ENCODE measurements around the gene SEM1. TPM values are rescaled to one million over a fixed set of nuclear protein-coding genes. Genes with fewer than 3 reads are reported as not detected.
"Not testable (repeated sequence)": the region's sequence is repeated elsewhere in the genome, so short reads cannot be mapped to it uniquely, and the experiment has no call there.

The SEM1 gene
- total RNA-seq, 1 donor from 2014 or later, result 17.2 TPM

- Histone ChIP-seq H3K4me1 (peaks cover 20% of the 10 kb centered on the region), H3K27me3 (no peaks in the 10 kb centered on the region), H3K36me3 (no peaks in the 10 kb centered on the region), H3K9me3 (no peaks in the 10 kb centered on the region), H3K4me3 (no peak overlapping the region), H3K27ac (no peak overlapping the region)
- intact Hi-C loops (cut with DNase I), result no loop called here
- TF ChIP-seq POLR2A (IDR thresholded peaks at IDR 0.05), result no peak
- TF ChIP-seq POLR2AphosphoS5 (IDR thresholded peaks at IDR 0.05; ENCODE audit: insufficient read depth in 1 of 2, low read depth in 1 of 2), result no peak
- TF ChIP-seq, protein P1, sequence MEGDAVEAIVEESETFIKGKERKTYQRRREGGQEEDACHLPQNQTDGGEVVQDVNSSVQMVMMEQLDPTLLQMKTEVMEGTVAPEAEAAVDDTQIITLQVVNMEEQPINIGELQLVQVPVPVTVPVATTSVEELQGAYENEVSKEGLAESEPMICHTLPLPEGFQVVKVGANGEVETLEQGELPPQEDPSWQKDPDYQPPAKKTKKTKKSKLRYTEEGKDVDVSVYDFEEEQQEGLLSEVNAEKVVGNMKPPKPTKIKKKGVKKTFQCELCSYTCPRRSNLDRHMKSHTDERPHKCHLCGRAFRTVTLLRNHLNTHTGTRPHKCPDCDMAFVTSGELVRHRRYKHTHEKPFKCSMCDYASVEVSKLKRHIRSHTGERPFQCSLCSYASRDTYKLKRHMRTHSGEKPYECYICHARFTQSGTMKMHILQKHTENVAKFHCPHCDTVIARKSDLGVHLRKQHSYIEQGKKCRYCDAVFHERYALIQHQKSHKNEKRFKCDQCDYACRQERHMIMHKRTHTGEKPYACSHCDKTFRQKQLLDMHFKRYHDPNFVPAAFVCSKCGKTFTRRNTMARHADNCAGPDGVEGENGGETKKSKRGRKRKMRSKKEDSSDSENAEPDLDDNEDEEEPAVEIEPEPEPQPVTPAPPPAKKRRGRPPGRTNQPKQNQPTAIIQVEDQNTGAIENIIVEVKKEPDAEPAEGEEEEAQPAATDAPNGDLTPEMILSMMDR (IDR thresholded peaks at IDR 0.05), result no peak
- no peak for DNase-seq (ENCODE audit: extremely low spot score in 2 of 2)
Measured at GRCh38 chr7:96701258-96701657, 8.4 kb downstream of the SEM1 start.

DNA sequence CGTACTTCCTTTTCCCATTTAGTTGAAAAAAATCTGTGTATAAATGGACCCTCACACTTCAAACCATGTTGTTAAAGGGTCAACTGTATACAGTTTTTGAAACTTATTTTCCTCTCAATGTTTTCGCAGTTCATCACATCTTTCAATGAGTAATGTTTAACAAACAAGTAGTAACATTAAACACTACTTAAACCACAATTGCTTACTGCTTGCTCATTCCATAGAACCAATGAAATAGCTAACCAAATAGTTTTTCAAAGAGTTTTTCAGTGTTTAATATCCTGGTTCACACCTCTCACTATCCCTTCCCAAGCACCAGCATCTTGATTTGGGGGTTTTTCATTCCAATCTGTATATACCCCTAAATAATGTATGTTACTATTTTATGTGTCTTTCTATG, 9.1 kb downstream of the SEM1 start:
- Histone ChIP-seq H3K27ac (no peak overlapping the region), H3K4me3 (no peak overlapping the region), H3K4me1 (peaks cover 22% of the 10 kb centered on the region), H3K36me3 (no peaks in the 10 kb centered on the region), H3K27me3 (no peaks in the 10 kb centered on the region), H3K9me3 (no peaks in the 10 kb centered on the region)
- intact Hi-C loops (cut with DNase I), result no loop called here
- no peak for DNase-seq (ENCODE audit: extremely low spot score in 2 of 2)
- TF ChIP-seq POLR2AphosphoS5 (IDR thresholded peaks at IDR 0.05; ENCODE audit: insufficient read depth in 1 of 2, low read depth in 1 of 2) (no peak), POLR2A (IDR thresholded peaks at IDR 0.05) (no peak)
- TF ChIP-seq, protein P1 (IDR thresholded peaks at IDR 0.05), result no peak

- intact Hi-C loops (cut with DNase I), result no loop called here
- no peaks in the 10 kb centered on the region for H3K27me3 ChIP-seq
- no peaks in the 10 kb centered on the region for H3K36me3 ChIP-seq
- H3K9me3 ChIP-seq, result no peaks in the 10 kb centered on the region
- DNase-seq (ENCODE audit: extremely low spot score in 2 of 2), result no peak
- no peak for TF ChIP-seq POLR2AphosphoS5 (IDR thresholded peaks at IDR 0.05; ENCODE audit: insufficient read depth in 1 of 2, low read depth in 1 of 2)
- TF ChIP-seq, protein P1 (IDR thresholded peaks at IDR 0.05), result no peak
- TF ChIP-seq POLR2A (IDR thresholded peaks at IDR 0.05), result no peak
- H3K4me1 ChIP-seq, result peaks cover 19% of the 10 kb centered on the region
- H3K4me3 ChIP-seq, result no peak overlapping the region
- H3K27ac ChIP-seq, result no peak overlapping the region
Measured at GRCh38 chr7:96699219-96699871, 10.3 kb downstream of the SEM1 start.

DNA sequence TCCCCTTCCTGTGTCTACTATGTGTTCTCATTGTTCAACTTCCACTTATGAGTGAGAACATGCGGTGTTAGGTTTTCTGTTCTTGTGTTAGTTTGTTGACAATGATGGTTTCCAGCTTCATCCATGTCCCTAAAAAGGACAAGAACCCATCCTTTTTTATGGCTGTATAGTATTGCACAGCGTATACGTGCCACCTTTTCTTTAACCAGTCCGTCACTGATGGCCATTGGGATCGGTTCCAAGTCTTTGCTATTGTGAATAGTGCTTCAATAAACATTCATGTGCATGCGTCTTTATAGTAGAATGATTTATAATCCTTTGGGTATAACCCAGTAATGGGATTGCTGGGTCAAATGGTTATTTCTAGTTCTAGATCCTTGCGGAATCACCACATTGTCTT, 11.2 kb downstream of the SEM1 start:
- DNase-seq (ENCODE audit: extremely low spot score in 2 of 2); H3K36me3 ChIP-seq; H3K4me3 ChIP-seq; H3K9me3 ChIP-seq; H3K27ac ChIP-seq; H3K27me3 ChIP-seq; intact Hi-C loops (cut with DNase I): not testable (repeated sequence)
- H3K4me1 ChIP-seq, result peaks cover 19% of the 10 kb centered on the region

DNA sequence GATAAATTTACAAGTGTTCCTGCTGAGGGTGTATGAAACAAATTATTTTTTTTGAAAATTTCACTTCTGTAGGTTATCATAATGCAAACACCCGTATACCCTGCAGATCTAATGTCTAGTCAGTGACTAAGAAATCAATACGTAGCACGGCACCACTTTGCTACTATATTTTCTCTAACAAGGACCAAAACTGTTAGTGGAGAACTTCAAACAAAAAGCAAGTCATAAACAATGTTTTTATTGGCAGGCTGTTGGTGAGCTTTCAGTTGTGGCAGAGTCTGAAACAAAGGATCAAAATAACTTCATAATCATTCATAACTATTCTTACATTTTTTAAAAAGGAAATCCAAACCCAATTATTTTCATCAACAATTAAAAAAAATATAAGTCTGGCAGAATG, 11.8 kb downstream of the SEM1 start:
- Histone ChIP-seq H3K36me3 (no peaks in the 10 kb centered on the region), H3K27me3 (no peaks in the 10 kb centered on the region), H3K4me1 (peaks cover 19% of the 10 kb centered on the region), H3K27ac (no peak overlapping the region), H3K4me3 (no peak overlapping the region), H3K9me3 (no peaks in the 10 kb centered on the region)
- intact Hi-C loops (cut with DNase I), result no loop called here
- DNase-seq (ENCODE audit: extremely low spot score in 2 of 2), result no peak
- TF ChIP-seq POLR2A (IDR thresholded peaks at IDR 0.05) (no peak), POLR2AphosphoS5 (IDR thresholded peaks at IDR 0.05; ENCODE audit: insufficient read depth in 1 of 2, low read depth in 1 of 2) (no peak)
- TF ChIP-seq, protein P1 (IDR thresholded peaks at IDR 0.05), result no peak
